K562 (cell line): ENCODE results near the gene LIPF. TPM values are rescaled to one million over a fixed set of nuclear protein-coding genes. Genes with fewer than 3 reads are reported as not detected.

ENCODE experiments used
- ATAC-seq: fragments of 200-7000 bp; cut with Tn5 transposase; 3 replicates; pipeline ENCODE4 v1.9.1; 2020; ENCODE audit warnings: moderate library complexity
- BruUV-seq: library from RNA; stranded (reverse); fragments of 400-500 nt; replicated peaks from 2 replicates; lab custom pipeline; 2021; lab: Mats Ljungman, UMichigan
- CTCF ChIA-PET: fragments of 300-600 bp; formaldehyde crosslinking; extraction: SDS; loops from one replicate; lab custom pipeline; 2021; ENCODE audit warnings: low intra/inter-chr PET ratio; lab: Yijun Ruan, JAX
- POLR2A ChIA-PET: fragments of 300-600, 350-650 bp; sonication (Branson Sonifier 250); formaldehyde crosslinking; extraction: SDS; loops from one replicate; lab custom pipeline; 2021; ENCODE audit warnings: antibody characterized with exemption, inconsistent platforms; lab: Yijun Ruan, JAX
- DNase-seq, 4 experiments: peaks; one replicate each; pipeline versions ENCODE4 v3.0.0 to v3.0.0-alpha.2; 2011 to 2018; ENCODE audit warnings: low spot score in 3 of 4, mixed read lengths in 3 of 4; ENCODE audit errors: extremely low read depth in 1 of 4
- FAIRE-seq: peaks from 2 replicates; lab custom pipeline; 2011; peaks lifted over from hg19 to GRCh38; lab: Jason Lieb, UNC
- H2AFZ ChIP-seq: 2 replicates; pipeline ENCODE4 v1.6.0; 2011; ENCODE audit warnings: low read depth, low read length, control low read depth, inconsistent platforms
- H3K27ac ChIP-seq: fragments of 200-600 bp; 3 replicates; pipeline ENCODE4 v1.8.0; 2011; ENCODE audit warnings: low read depth, mild to moderate bottlenecking, control low read depth, inconsistent platforms, low read length, moderate library complexity, mixed read lengths; ENCODE audit errors: extremely low read depth
- H3K27me3 ChIP-seq, 2 experiments: fragments of 300-600 bp in 1 of 2; 2 replicates in 1 of 2; 3 replicates in 1 of 2; pipeline versions ENCODE4 v1.6.0 to v1.8.0; 2011; ENCODE audit warnings: inconsistent platforms in 2 of 2, low read length in 2 of 2, mild to moderate bottlenecking in 1 of 2, mixed read lengths in 1 of 2, moderate library complexity in 1 of 2; ENCODE audit not compliant: control insufficient read depth in 2 of 2, insufficient read depth in 2 of 2
- H3K36me3 ChIP-seq: fragments of 300-600 bp; 3 replicates; pipeline ENCODE4 v1.8.0; 2011; ENCODE audit warnings: mild to moderate bottlenecking, low read length, inconsistent platforms; ENCODE audit not compliant: control insufficient read depth, insufficient read depth
- H3K4me1 ChIP-seq, 2 experiments: fragments of 200-600 bp in 1 of 2; replicated peaks in 1 of 2; 2 replicates in 1 of 2; 3 replicates in 1 of 2; pipeline versions ENCODE4 v1.5.1 to v1.8.0; 2011; ENCODE audit warnings: inconsistent platforms in 2 of 2, low read length in 2 of 2, mild to moderate bottlenecking in 1 of 2, mixed read lengths in 1 of 2, moderate library complexity in 1 of 2; ENCODE audit not compliant: control insufficient read depth in 2 of 2, insufficient read depth in 2 of 2
- H3K4me2 ChIP-seq: 2 replicates; pipeline ENCODE4 v1.6.1; 2011; ENCODE audit warnings: low read length, control low read depth, inconsistent platforms, mixed read lengths; ENCODE audit not compliant: insufficient read depth
- H3K4me3 ChIP-seq: fragments of 200-600 bp; sonication (generic), shearing (Covaris generic); 2 replicates; pipeline ENCODE4 v1.5.1; 2016; ENCODE audit warnings: control low read depth, inconsistent platforms
- H3K79me2 ChIP-seq: fragments of 200-600 bp; 3 replicates; pipeline ENCODE4 v1.8.0; 2011; ENCODE audit warnings: low read length, inconsistent platforms; ENCODE audit not compliant: control insufficient read depth, insufficient read depth
- H3K9ac ChIP-seq, 2 experiments: 2 replicates each; pipeline versions ENCODE4 v1.6.0 to v1.6.1; 2011; ENCODE audit warnings: low read depth in 2 of 2, low read length in 2 of 2, control low read depth in 1 of 2, inconsistent platforms in 1 of 2, mild to moderate bottlenecking in 1 of 2, mixed read lengths in 1 of 2; ENCODE audit not compliant: insufficient read depth in 1 of 2
- H3K9me1 ChIP-seq: one replicate; pipeline ENCODE4 v1.6.0; 2011; ENCODE audit warnings: inconsistent platforms, mild to moderate bottlenecking, low read length, moderate library complexity; ENCODE audit not compliant: control insufficient read depth, insufficient read depth
- H3K9me3 ChIP-seq: replicated peaks from 2 replicates; pipeline ENCODE4 v1.5.1; 2011; ENCODE audit warnings: low read depth, low read length, inconsistent platforms; ENCODE audit not compliant: control insufficient read depth, insufficient read depth
- H4K20me1 ChIP-seq: replicated peaks from 2 replicates; pipeline ENCODE4 v1.6.1; 2011; ENCODE audit warnings: low read length, inconsistent platforms, mixed read lengths; ENCODE audit not compliant: control insufficient read depth, insufficient read depth
- ADNP ChIP-seq: fragments of 200-800 bp; sonication (Bioruptor generic); IDR thresholded peaks from 2 replicates; pipeline ENCODE4 v1.6.1; 2016; ENCODE audit warnings: missing genetic modification characterization, missing compliant biosample characterization
- ARID3B ChIP-seq: fragments of 250-450 bp; sonication (Bioruptor Pico); IDR thresholded peaks from 2 replicates; pipeline ENCODE4 v1.4.0; 2020; ENCODE audit warnings: borderline replicate concordance
- BRD9 ChIP-seq: fragments of 450-650 bp; IDR thresholded peaks from 2 replicates; pipeline ENCODE4 v1.6.1; 2018; ENCODE audit warnings: low read depth; ENCODE audit not compliant: partially characterized antibody
- CCAR2 ChIP-seq: fragments of 200-400 bp; formaldehyde crosslinking; IDR thresholded peaks from 2 replicates; pipeline ENCODE4 v1.6.1; 2017; ENCODE audit warnings: mild to moderate bottlenecking, low read depth, low read length
- ETS2 ChIP-seq: IDR thresholded peaks from 2 replicates; pipeline ENCODE4 v1.6.1; 2016; ENCODE audit warnings: borderline replicate concordance, missing genetic modification characterization, mild to moderate bottlenecking, moderate library complexity, missing compliant biosample characterization; ENCODE audit not compliant: poor library complexity, severe bottlenecking
- HINFP ChIP-seq: fragments of 450-650 bp; conservative IDR thresholded peaks from 2 replicates; pipeline ENCODE4 v1.6.1; 2016; ENCODE audit warnings: missing genetic modification characterization, low read depth, mild to moderate bottlenecking, control low read depth, missing compliant biosample characterization
- NCOA6 ChIP-seq: fragments of 450-650 bp; IDR thresholded peaks from 2 replicates; pipeline ENCODE4 v1.6.1; 2017; ENCODE audit warnings: mild to moderate bottlenecking
- NELFE ChIP-seq: IDR thresholded peaks from 2 replicates; pipeline ENCODE4 v1.6.1; 2011; ENCODE audit warnings: mild to moderate bottlenecking; ENCODE audit not compliant: insufficient read depth, insufficient read length
- PYGO2 ChIP-seq: fragments of 450-650 bp; IDR thresholded peaks from 2 replicates; pipeline ENCODE4 v1.6.1; 2016; ENCODE audit warnings: mild to moderate bottlenecking, missing genetic modification characterization, moderate library complexity, missing compliant biosample characterization
- RBM34 ChIP-seq: fragments of 200-400 bp; formaldehyde crosslinking; IDR thresholded peaks from 2 replicates; pipeline ENCODE4 v1.6.1; 2018; ENCODE audit warnings: low read length, borderline replicate concordance; ENCODE audit not compliant: insufficient read depth
- WHSC1 ChIP-seq: IDR thresholded peaks from one replicate; pipeline ENCODE4 v1.6.1; 2012; ENCODE audit warnings: low read length, control low read depth, inconsistent platforms
- ZBTB2 ChIP-seq: fragments of 450-650 bp; IDR thresholded peaks from 2 replicates; pipeline ENCODE4 v1.6.1; 2016; ENCODE audit warnings: antibody characterized with exemption
- ZNF551 ChIP-seq: fragments of 250-450 bp; sonication (Bioruptor Pico); IDR thresholded peaks from 2 replicates; pipeline ENCODE4 v1.5.0; 2021; ENCODE audit warnings: mild to moderate bottlenecking, moderate library complexity
- ZNF586 ChIP-seq: fragments of 450-650 bp; formaldehyde crosslinking; conservative IDR thresholded peaks from 2 replicates; pipeline ENCODE4 v1.4.0; 2020; ENCODE audit warnings: mild to moderate bottlenecking, moderate library complexity
- WGBS: fragments of 100-300 bp; shearing (Covaris generic); methylation state at CpG from one replicate; pipeline ENCODE4 v1.1.6; 2016; ENCODE audit warnings: low coverage, mixed read lengths; ENCODE audit not compliant: insufficient coverage; ENCODE audit errors: missing lambda C conversion rate; 5-methylcytosine and 5-hydroxymethylcytosine counted together
- in situ Hi-C: fragments of 300-500 bp; cut with MboI; formaldehyde crosslinking; loops from 4 replicates; pipeline ENCODE4 v1.15.0; 2018; ENCODE audit warnings: inconsistent platforms, mixed read lengths
- intact Hi-C: fragments of 100-400 bp; cut with micrococcal nuclease; formaldehyde crosslinking; loops from 2 replicates; pipeline ENCODE4 v1.14.2; 2022
- polyA plus RNA-seq, 8 experiments: library from polyadenylated mRNA; depleted of rRNA in 4 of 8; stranded (reverse) in 5 of 8; unstranded in 3 of 8; fragments of >200 nt; fragmentation: Nextera tagmentation in 2 of 8; fragmentation: Illumina TruSeq in 1 of 8; extraction: Ambion mirVana in 2 of 8; extraction: Trizol in 1 of 8; gene quantifications; 2 replicates each; pipeline versions ENCODE4 v1.2.1 to v1.2.3, GENCODE V29; 2011 to 2014; ENCODE audit warnings: inconsistent platforms in 1 of 8, missing spikeins in 1 of 8
- total RNA-seq, 7 experiments: library from RNA; depleted of rRNA in 6 of 7; stranded (reverse); fragments of >200 nt in 6 of 7; fragmentation: Illumina TruSeq in 2 of 7; extraction: Trizol in 2 of 7; gene quantifications; 2 replicates each; pipeline versions ENCODE4 v1.2.1 to v1.2.3, GENCODE V29; 2011 to 2021; ENCODE audit warnings: low replicate concordance in 1 of 7
- TF ChIP-seq, protein P1 (sequence below): fragments of 450-650 bp; IDR thresholded peaks from 2 replicates; pipeline ENCODE4 v1.6.1; 2016
- TF ChIP-seq, protein P2 (sequence below): IDR thresholded peaks from 2 replicates; pipeline ENCODE4 v1.6.1; 2012; ENCODE audit warnings: low read depth, low read length, improper control_type of control experiment, borderline replicate concordance

Gene LIPF
- total and polyA plus RNA-seq, 9 of the 15 experiments (the other 6 are each of a cell fraction or from before 2014, with no cell fraction given) = not detected

DNA sequence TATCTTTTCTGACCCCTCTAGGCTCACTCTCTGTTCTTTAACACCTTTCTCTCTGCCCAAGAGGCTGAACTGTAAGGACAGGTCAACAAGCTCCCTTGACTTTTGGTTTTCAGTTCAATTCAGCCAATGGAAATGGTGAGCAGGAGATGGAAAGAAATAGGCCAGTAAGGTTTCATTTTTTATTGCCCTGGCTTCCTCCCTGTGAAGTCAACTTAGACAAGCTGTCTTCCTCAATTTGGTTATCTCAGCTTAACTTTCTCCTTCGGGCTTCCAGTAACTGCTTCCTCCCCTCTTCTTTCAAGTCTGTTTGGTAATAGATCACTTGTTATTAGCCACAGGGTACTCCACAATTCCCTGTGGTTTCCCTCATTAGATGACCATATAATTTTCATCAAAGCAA, 61.6 kb downstream of the LIPF start:
- Histone ChIP-seq H3K4me2 (no peak overlapping the region), H3K79me2 (no peaks in the 10 kb centered on the region), H2AFZ (no peak overlapping the region), H3K9me3 (no peaks in the 10 kb centered on the region), H3K36me3 (no peaks in the 10 kb centered on the region), H4K20me1 (no peaks in the 10 kb centered on the region), H3K27ac (no peak overlapping the region), H3K9ac (no peak overlapping the region), H3K27me3 (no peaks in the 10 kb centered on the region), H3K4me1 (no peaks in the 10 kb centered on the region), H3K9me1 (no peaks in the 10 kb centered on the region), H3K4me3 (no peak overlapping the region)
- in situ Hi-C loops (no loop called here), intact Hi-C loops (no loop called here)
- no TSS peak for BruUV-seq
- ATAC-seq (no peak), DNase-seq (no peak), FAIRE-seq (no peak)
- 0% methylated on average over 1 of the region's 1 CpG for WGBS
- POLR2A ChIA-PET = no interaction called here
- CTCF ChIA-PET = no interaction called here
- TF ChIP-seq ZNF551 = no peak
- no peak for TF ChIP-seq BRD9
- no peak for TF ChIP-seq ZNF586 (CRISPR knock-in tag)
- no peak for TF ChIP-seq ETS2
- no peak for TF ChIP-seq HINFP (tag)
- no peak for TF ChIP-seq NELFE
- TF ChIP-seq WHSC1 = no peak
- no peak for TF ChIP-seq ZBTB2
- TF ChIP-seq, protein P1, sequence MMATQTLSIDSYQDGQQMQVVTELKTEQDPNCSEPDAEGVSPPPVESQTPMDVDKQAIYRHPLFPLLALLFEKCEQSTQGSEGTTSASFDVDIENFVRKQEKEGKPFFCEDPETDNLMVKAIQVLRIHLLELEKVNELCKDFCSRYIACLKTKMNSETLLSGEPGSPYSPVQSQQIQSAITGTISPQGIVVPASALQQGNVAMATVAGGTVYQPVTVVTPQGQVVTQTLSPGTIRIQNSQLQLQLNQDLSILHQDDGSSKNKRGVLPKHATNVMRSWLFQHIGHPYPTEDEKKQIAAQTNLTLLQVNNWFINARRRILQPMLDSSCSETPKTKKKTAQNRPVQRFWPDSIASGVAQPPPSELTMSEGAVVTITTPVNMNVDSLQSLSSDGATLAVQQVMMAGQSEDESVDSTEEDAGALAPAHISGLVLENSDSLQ = no peak
- no peak for TF ChIP-seq NCOA6
- no peak for TF ChIP-seq CCAR2
- TF ChIP-seq, protein P2, sequence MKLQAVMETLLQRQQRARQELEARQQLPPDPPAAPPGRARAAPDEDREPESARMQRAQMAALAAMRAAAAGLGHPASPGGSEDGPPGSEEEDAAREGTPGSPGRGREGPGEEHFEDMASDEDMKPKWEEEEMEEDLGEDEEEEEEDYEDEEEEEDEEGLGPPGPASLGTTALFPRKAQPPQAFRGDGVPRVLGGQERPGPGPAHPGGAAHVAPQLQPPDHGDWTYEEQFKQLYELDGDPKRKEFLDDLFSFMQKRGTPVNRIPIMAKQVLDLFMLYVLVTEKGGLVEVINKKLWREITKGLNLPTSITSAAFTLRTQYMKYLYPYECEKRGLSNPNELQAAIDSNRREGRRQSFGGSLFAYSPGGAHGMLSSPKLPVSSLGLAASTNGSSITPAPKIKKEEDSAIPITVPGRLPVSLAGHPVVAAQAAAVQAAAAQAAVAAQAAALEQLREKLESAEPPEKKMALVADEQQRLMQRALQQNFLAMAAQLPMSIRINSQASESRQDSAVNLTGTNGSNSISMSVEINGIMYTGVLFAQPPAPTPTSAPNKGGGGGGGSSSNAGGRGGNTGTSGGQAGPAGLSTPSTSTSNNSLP = no peak
- TF ChIP-seq RBM34 = no peak
- TF ChIP-seq ADNP = no peak
- no peak for TF ChIP-seq ARID3B (CRISPR knock-in tag)
- no peak for TF ChIP-seq PYGO2 (tag)
